Stimulated activated CD4-positive, alpha-beta T cell treated with anti-CD3 and anti-CD28 coated beads, Interleukin-4, amount 100 ng/mL, for 48 hours (primary cell): ENCODE measurements around the gene EYA2.

Experiments used
- DNase-seq, 2 donors: peaks; one replicate each; pipeline ENCODE4 v3.0.0-alpha.2; 2020; ENCODE audit warnings: low read depth in 2 of 2

Gene EYA2

GRCh38 chr20:47003223-47003622 is 108.6 kb downstream of the EYA2 start:
- DNase-seq: no peak

- no peak for DNase-seq
These were observed 109.5 kb downstream of the EYA2 start for GRCh38 chr20:47004179-47004578.

GRCh38 chr20:47007826-47008655 is 113.4 kb downstream of the EYA2 start:
- no peak for DNase-seq

GRCh38 chr20:47008842-47009518 is 114.3 kb downstream of the EYA2 start:
- DNase-seq: no peak

GRCh38 chr20:47009784-47010183 is 115.1 kb downstream of the EYA2 start:
- DNase-seq: no peak

GRCh38 chr20:47011984-47012383 is 117.3 kb downstream of the EYA2 start:
- no peak for DNase-seq

- no peak for DNase-seq
These were observed 119.0 kb downstream of the EYA2 start for GRCh38 chr20:47013606-47014005.

GRCh38 chr20:47016068-47016664 is 121.5 kb downstream of the EYA2 start:
- no peak for DNase-seq

- no peak for DNase-seq
These were observed 123.7 kb downstream of the EYA2 start for GRCh38 chr20:47018381-47018780.

- no peak for DNase-seq
These were observed 124.6 kb downstream of the EYA2 start for GRCh38 chr20:47019121-47019824.

- DNase-seq: no peak
These were observed 125.6 kb downstream of the EYA2 start for GRCh38 chr20:47020231-47020630.

GRCh38 chr20:47021850-47022249 is 127.2 kb downstream of the EYA2 start:
- no peak for DNase-seq

- DNase-seq: no peak
These were observed 129.9 kb downstream of the EYA2 start for GRCh38 chr20:47024461-47024937.

- no peak for DNase-seq
These were observed 132.4 kb downstream of the EYA2 start for GRCh38 chr20:47027042-47027441.

GRCh38 chr20:47027456-47027855 is 132.8 kb downstream of the EYA2 start:
- no peak for DNase-seq

- no peak for DNase-seq
These were observed 133.8 kb downstream of the EYA2 start for GRCh38 chr20:47028487-47028886.

- DNase-seq: no peak
These were observed 135.2 kb downstream of the EYA2 start for GRCh38 chr20:47029845-47030244.

- no peak for DNase-seq
These were observed 135.7 kb downstream of the EYA2 start for GRCh38 chr20:47030271-47030810.

GRCh38 chr20:47031004-47031403 is 136.4 kb downstream of the EYA2 start:
- DNase-seq: no peak

GRCh38 chr20:47031821-47032220 is 137.2 kb downstream of the EYA2 start:
- DNase-seq: no peak

- DNase-seq: no peak
These were observed 138.4 kb downstream of the EYA2 start for GRCh38 chr20:47032933-47033578.
